ENCODE data around the gene ELOB. TPM values are rescaled to one million over a fixed set of nuclear protein-coding genes. Genes with fewer than 3 reads are reported as not detected.

Gene ELOB
- total RNA-seq, 1 experiment from 2014 or later, result 319 TPM

DNA sequence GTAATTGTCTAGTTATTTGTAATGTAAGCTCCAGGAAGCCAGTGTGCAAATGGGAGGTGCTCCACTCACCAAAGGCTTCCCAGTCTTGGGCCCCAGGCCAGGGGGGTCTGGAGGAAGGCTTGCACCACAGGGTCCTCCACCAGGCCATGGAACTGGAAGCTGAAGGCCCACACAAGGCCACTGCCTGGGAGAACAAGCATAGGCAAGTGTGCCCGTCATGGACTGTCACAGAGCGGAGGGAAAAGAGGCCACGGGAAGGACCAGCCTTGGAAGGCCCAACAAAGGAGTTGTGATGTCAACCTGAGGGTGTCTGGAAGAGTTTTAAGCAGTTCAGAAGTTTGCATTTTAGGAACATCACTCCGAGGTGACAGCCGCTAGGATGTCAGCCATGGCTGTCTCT lies 27.6 kb downstream of the ELOB start:
- no peak overlapping the region; a peak in 1 of 5 replicates for H3K4me3 Mint-ChIP-seq
- Histone ChIP-seq H3K18ac (ENCODE audit: insufficient read length, low read depth, low read length) (no peak overlapping the region), H3T11ph (ENCODE audit: low read length) (no peak overlapping the region), H2AK5ac (ENCODE audit: insufficient read length, low read length) (no peak overlapping the region), H3K23ac (ENCODE audit: insufficient read length, low read depth, low read length) (no peak overlapping the region), H3K4me2 (ENCODE audit: insufficient read depth, insufficient read length, low read length) (no peak overlapping the region), H3K14ac (ENCODE audit: insufficient read depth, low read length) (no peak overlapping the region), H3K4ac (ENCODE audit: low read depth, low read length) (no peak overlapping the region), H2AFZ (ENCODE audit: low read length) (no peak overlapping the region), H4K91ac (ENCODE audit: insufficient read length, low read depth, low read length) (no peak overlapping the region), H3K9ac (ENCODE audit: extremely low read depth, insufficient read length, low read length) (no peak overlapping the region), H3K4me1 (ENCODE audit: insufficient read depth, low read length) (no peaks in the 10 kb centered on the region; the same call in 1 of the 2 replicates), H3K79me2 (ENCODE audit: insufficient read depth, low read length) (peaks cover 13% of the 10 kb centered on the region), H2BK15ac (ENCODE audit: low read depth, low read length) (no peak overlapping the region), H4K20me1 (ENCODE audit: control insufficient read depth, insufficient read depth, insufficient read length) (no peaks in the 10 kb centered on the region), H4K5ac (ENCODE audit: insufficient read length, low read depth, low read length) (no peak overlapping the region), H4K8ac (replicated peaks; ENCODE audit: insufficient read length, low read depth, low read length) (no peak overlapping the region), H2BK5ac (ENCODE audit: insufficient read length, low read length) (no peak overlapping the region), H2BK20ac (ENCODE audit: low read depth, low read length, poor library complexity, severe bottlenecking) (no peak overlapping the region), H3K79me1 (ENCODE audit: insufficient read depth, low read depth, low read length, poor library complexity, severe bottlenecking) (no peaks in the 10 kb centered on the region), H3K23me2 (ENCODE audit: insufficient read length, low read depth, low read length, poor library complexity, severe bottlenecking) (peaks cover 8% of the 10 kb centered on the region), H3K27ac (ENCODE audit: insufficient read length, low read depth, low read length) (no peak overlapping the region), H2BK12ac (ENCODE audit: insufficient read length, low read depth, low read length) (no peak overlapping the region), H3K56ac (ENCODE audit: insufficient read length, low read depth, low read length) (no peak overlapping the region), H2BK120ac (ENCODE audit: low read depth, low read length, poor library complexity, severe bottlenecking) (no peak overlapping the region), H3K27me3 (ENCODE audit: insufficient read depth, low read length) (no peaks in the 10 kb centered on the region), H3K9me3 (ENCODE audit: control insufficient read depth, low read depth, low read length) (no peaks in the 10 kb centered on the region)
- DNase-seq, result no peak
- peaks cover 0 to 3% of the 10 kb centered on the region in 2 experiments; a peak in 1 of 5 replicates for H3K9me3 Mint-ChIP-seq
- WGBS (ENCODE audit: extremely low coverage, insufficient read length, low lambda C conversion rate), result no CpG with 5 or more reads among the region's 5 CpGs
- H3K36me3 Mint-ChIP-seq (ENCODE audit: insufficient read depth in 1 of 3, low read depth in 3 of 3), result peaks cover 21 to 25% (median 25%) of the 10 kb centered on the region in 3 experiments
- H3K27me3 Mint-ChIP-seq (ENCODE audit: low read depth), result peaks cover 2% of the 10 kb centered on the region; the same call in 1 of the 2 replicates
- no peak overlapping the region; a peak in 3 of 7 replicates for H3K27ac Mint-ChIP-seq
- H3K4me1 Mint-ChIP-seq, result peaks cover 20 to 22% of the 10 kb centered on the region in 2 experiments
- no peak for TF ChIP-seq CTCF (conservative IDR thresholded peaks at IDR 0.05)
